H4 (cell line): ENCODE results near the gene TMEM52B. TPM values are rescaled to one million over a fixed set of nuclear protein-coding genes. Genes with fewer than 3 reads are reported as not detected.
"Not testable (repeated sequence)": the region's sequence is repeated elsewhere in the genome, so short reads cannot be mapped to it uniquely, and the experiment has no call there.

Experiments used
- DNase-seq: peaks from one replicate; pipeline ENCODE4 v3.0.0-alpha.2; 2015; ENCODE audit warnings: low spot score
- total RNA-seq: library from RNA; depleted of rRNA; stranded (reverse); fragments of >200 nt; shearing (Covaris generic); gene quantifications from 2 replicates; pipeline ENCODE4 v1.2.3, GENCODE V29; 2014

The TMEM52B gene
- total RNA-seq, 1 experiment from 2014 or later: 1.5 TPM

DNA sequence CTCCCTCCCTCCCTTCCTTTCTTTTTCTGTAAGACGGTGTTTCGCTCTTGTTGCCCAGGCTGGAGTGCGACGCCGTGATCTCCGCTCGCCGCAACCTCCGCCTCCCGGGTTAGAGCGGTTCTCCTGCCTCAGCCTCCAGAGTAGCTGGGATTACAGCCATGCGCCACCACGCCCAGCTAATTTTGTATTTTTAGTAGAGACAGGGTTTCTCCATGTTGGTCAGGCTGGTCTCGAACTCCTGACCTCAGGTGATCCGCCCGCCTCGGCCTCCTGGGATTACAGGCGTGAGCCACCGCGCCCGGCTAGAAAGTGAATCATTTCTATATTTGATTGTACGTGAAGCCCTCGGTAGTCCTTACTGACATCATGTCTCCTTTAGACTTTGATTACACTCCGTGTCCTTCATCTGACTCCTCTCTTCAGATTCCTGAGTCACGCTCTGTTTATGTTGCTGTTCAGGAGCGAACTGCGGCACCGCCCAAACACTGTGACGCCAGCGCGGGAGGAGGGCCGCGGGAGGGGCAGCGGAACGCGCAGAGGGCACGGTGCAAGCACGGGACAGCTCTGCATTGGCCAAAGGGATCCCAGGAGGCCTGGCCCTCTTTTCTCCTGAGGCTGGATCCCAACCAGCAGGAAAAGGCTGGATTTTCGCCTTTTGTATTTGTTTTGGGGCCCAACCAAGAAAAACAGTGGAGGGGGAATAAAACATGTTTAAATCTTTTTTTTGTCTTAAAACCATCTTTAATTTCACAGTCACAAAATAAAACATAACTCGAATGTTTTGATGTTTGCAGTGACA lies 33.3 kb downstream of the TMEM52B start:
- DNase-seq: peak; percentile 100

DNA sequence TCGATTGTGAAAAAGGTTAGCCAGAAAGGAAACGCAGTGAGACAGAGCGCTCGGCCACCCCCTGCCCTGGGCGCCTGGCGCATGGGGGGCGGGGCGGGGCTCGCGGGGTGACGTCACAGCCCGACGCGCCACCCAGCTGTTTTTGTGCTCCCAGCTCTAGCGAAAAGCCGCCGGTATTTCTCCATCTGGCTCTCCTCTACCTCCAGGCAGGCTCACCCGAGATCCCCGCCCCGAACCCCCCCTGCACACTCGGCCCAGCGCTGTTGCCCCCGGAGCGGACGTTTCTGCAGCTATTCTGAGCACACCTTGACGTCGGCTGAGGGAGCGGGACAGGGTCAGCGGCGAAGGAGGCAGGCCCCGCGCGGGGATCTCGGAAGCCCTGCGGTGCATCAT lies 33.9 kb downstream of the TMEM52B start, which contains the start of gene GABARAPL1:
Gene GABARAPL1 (plus strand): TSS at position 139 of the 393 bp plus-strand sequence. CDS start 253 bp downstream, at position 392.
- peak; percentile 70 for DNase-seq

DNA sequence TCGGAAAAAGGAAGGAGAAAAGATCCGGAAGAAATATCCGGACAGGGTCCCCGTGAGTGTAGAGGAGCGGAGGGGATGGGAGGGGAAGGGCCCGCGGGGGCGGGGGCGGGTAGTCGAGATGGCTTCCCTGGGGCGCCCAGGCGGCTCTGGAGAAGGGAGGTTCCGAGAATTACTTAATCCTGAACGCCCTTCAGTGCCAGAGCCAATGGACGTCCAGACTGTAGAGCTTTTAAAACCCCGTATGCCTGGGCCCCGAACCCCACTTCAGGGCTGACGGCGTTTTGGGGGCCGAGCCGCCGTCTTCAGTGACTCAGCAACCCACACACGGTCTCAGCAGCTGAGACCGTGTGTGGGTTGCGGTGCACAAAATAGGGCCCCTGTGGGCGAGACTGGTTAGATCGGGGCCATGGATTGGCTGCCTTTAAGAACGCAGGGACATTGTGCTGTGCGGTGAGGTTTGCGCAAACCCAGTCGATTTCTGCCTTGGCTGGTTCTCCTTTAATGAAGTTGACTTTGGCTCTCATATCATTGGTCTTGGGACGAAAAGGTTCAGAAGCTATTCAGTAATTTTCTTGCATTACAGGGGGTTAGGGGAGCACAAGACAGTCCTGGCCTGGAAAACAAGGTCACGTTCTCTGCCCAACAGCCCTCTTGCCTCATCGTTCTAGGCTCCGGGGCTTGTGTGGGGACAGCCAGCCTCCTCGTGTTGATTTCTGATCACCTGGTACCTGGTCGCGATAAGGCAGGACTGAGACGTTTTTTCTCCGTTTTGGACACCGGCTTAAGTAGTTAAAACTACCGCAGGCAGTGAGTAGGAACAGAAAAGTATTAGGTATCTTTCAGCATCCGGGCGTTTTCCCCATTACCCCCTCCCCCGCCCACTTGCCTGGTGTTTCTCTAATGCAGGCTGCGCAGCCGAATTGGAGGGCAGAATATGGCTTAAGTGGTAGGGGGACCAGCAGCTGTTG lies 34.6 kb downstream of the TMEM52B start:
- peak; percentile 76 for DNase-seq

DNA sequence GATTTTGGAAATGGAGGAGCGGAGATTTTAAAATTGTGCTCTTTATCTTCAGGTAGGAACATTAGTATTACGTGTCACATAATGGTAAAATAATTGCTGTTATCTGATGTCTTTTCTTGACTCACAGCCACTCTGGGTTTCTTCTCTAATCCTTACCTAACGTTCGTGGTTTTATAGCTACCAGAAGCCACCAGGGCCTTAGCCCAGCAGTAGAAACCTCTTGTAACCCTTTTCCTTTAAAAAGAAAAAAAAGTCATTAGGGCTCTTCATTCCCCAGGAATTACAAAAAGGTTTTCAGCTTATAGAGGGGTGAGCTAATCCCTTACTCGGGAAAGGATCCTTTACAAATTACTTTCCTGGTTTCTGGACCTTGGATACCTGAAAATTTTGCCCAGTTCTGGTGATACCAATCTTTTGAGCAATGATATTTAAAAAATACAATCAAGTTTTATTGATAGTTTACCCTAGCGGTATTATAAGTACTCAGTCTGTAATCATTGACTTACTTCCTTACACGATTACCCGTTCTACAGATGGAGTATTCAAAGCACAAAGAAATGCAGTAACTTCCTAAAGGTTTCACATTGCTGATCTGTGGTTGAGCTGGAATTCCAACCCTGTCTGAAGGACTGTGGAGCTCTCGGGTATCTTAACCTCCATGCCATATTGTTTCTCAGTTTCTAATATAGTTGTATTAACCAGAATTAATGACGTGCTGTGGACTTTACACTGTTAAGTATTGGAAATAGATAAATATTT lies 35.5 kb downstream of the TMEM52B start:
- DNase-seq: peak; percentile 67

DNA sequence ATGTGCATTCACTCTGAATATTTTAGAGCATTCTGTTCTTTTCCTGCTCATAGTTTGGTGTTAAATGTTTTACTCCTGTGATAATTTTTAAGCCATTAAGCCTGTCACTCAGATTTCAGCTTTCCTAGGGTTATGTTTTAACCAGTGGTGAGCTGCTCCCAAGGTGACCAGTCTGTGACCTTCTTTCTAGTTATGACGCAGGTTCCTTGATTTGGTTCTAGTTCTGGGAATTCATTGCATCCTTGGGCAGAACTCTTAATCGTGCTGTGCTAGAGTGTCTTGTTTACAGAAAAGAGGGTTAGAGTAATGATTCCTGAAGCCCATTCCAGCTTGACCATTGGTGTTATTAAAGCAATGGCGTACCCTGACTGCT lies 36.0 kb downstream of the TMEM52B start:
- DNase-seq: no peak

DNA sequence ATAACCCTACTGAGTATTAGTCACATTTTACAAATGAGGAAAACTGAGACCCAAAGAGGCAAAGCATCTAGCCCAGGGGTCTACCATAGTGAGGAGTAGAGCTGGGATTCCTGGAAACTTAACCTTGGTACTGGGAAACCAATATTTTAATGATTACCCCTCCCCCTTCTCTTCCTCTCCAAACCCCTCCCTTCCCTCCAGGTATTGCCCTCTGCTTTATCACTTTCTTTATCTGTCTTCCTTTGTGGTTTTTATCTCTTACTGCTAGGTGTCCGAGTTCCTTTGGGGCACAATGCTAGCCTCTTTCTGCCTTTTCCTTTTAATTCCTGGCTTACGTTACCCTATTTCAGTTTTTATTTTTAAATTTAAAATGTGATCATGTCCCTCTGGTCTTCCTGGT lies 36.6 kb downstream of the TMEM52B start:
- no peak for DNase-seq

DNA sequence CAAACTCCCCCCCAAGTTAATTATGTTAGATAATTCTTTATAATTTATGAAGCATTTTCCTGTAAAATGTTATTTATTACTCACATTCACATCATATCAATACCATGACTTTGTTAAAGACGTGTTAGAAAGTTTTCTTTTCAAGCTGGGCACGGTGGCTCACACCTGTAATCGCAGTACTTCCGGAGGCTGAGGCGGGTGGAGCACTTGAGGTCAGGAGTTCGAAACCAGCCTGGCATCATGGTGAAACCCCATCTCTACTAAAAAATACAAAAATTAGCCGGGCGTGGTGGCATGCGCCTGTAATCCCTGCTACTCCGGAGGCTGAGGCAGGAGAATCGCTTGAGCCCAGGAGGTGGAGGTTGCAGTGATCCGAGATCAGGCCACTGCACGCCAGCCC lies 37.1 kb downstream of the TMEM52B start:
- DNase-seq: not testable (repeated sequence)

DNA sequence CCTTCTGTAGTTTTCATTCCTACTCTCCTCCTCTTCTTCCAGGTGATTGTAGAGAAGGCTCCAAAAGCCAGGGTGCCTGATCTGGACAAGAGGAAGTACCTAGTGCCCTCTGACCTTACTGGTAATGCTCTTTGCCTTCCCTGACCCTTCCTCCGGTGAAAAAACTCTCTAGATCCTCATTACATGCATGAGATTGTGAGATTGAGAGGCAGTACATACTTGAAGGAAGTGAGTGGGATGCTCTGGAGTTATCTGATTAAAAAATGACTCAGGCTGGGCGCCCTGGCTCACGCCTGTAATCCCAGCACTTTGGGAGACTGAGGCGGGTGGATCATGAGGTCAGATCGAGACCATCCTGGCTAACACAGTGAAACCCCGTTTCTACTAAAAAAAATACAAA lies 39.2 kb downstream of the TMEM52B start:
- DNase-seq: no peak

DNA sequence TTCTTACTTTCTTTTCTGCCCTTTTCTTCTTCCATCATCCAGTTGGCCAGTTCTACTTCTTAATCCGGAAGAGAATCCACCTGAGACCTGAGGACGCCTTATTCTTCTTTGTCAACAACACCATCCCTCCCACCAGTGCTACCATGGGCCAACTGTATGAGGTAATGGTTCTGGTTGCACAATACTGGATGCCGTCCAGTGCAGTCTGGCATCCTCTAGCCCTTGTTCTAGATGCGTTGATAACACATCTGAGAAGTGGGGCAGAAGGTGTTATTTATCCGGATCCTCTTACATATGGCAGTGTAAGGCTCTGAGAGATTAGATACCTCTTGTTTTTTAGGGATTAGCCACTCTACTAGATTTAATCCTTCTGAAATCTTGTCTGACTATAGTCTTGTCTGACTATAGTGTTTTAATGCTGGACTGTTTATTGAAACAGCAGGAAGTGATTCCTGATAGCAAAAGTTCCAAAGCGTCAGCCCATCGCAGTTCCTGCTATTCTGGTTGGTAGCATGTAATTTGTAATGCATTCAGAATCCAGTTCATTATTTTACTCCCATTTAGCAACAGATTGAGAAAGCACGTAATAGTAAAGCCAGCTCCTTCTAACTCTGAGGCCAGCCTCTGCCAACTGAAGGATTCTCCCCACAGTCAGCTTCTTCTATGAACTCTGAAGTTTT lies 41.7 kb downstream of the TMEM52B start:
- peak; percentile 45 for DNase-seq

DNA sequence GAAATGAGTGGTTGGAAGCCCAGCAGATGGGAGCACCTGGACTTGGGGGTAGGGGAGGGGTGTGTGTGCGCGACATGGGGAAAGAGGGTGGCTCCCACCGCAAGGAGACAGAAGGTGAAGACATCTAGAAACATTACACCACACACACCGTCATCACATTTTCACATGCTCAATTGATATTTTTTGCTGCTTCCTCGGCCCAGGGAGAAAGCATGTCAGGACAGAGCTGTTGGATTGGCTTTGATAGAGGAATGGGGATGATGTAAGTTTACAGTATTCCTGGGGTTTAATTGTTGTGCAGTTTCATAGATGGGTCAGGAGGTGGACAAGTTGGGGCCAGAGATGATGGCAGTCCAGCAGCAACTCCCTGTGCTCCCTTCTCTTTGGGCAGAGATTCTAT lies 43.0 kb downstream of the TMEM52B start:
- DNase-seq: no peak

DNA sequence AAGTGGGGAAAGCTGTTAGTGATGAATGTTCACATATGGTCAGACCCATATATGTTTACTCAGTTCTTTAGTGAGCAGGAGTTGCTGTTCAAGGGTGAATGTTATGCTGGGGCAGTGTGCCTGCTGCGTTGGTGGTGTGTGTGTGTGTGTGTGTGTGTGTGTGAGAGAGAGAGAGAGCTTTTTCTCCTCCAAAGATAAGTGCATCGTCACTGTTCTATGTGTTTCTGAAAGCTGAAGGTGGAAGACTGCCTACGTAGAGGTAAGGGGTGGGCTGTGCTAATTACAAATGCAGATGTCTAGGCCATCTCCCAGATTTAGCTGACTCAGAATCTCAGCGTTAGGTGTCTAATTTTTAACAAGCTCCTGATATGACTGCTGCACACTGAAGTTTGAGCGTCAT lies 44.4 kb downstream of the TMEM52B start:
- DNase-seq: no peak

DNA sequence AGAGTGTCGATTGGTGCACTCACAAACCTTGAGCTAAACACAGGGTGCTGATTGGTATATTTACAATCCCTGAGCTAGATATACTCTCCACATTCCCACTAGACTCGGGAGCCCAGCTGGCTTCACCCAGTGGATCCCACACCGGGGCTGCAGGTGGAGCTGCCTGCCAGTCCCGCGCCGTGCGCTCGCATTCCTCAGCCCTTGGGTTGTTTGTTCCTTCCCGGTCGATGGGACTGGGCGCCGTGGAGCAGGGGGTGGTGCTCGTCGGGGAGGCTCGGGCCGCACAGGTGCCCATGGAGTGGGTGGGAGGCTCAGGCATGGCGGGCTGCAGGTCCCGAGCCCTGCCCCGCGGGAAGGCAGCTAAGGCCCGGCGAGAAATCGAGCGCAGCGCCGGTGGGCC lies 46.6 kb downstream of the TMEM52B start:
- not testable (repeated sequence) for DNase-seq

DNA sequence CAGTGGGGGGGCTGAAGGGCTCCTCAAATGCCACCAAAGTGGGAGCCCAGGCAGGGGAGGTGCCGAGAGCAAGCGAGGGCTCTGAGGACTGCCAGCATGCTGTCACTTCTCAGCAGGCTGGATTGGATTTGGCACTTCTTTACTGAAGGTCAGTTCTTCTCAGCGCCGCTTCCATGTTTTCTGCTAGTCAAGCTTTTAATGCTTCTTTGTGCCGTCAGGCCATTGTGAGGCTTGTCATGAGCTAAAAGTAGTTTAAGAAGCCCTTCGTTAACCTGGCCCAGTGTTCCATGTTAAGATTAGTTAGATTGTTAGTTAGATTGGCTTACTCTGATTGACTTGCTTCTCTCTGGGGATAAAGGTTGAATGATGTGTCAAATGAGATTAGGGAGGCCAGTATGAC lies 47.3 kb downstream of the TMEM52B start:
- no peak for DNase-seq

DNA sequence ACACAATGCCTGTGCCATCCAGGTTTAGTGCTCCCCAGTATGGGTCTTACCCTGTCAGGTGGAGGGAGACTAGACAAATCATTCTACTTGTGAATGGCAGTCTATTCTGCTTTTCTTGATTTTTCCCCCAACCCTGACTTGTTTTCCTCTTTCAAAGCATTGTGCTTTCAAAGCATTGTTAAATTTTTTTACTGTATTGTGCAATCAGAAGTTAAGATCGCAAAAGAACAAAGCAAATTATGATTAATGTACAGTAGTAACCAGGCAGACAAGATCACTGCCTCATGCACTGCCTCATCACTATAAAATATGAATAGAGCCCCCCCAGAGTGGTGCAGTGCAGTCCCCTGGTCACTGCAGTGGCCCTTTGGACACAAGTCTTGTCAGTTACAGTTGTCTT lies 47.9 kb downstream of the TMEM52B start:
- DNase-seq: no peak

DNA sequence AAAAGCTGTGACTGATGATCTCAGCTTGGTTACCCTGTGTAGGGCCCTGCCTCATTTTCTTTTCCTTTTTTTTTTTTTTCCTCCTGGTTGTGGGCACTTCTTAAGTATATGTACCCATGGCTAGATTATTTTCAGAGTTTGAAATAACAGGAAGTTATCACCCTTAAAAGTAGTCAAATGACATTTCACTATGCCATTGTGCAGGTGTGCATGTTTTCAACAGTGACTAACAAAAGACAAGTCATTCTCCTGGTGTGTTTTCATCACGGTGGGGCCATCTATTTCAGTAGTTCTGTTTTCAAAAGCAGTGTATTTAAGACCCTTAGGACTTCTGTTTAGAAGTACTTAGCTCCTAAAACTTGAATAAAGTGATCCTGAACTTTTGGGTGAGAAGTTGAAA lies 48.8 kb downstream of the TMEM52B start:
- DNase-seq: no peak

DNA sequence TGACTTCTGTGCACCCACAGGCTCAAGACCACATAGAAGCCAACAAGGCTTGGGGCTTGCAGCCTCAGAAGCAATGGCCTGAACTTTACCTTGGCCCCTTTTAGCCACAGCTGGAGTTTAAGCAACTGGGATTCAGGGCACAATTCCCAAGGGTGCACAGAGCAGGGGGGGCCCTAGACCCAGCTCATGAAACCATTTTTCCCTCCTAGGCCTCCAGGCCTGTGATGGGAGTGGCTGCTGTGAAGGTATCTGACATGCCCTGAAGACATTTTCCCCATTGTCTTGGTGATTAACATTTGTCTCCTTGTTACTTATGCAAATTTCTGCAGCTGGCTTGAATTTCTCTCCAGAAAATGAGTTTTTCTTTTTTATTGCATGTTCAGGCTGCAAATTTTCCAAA lies 55.7 kb downstream of the TMEM52B start:
- DNase-seq: no peak

DNA sequence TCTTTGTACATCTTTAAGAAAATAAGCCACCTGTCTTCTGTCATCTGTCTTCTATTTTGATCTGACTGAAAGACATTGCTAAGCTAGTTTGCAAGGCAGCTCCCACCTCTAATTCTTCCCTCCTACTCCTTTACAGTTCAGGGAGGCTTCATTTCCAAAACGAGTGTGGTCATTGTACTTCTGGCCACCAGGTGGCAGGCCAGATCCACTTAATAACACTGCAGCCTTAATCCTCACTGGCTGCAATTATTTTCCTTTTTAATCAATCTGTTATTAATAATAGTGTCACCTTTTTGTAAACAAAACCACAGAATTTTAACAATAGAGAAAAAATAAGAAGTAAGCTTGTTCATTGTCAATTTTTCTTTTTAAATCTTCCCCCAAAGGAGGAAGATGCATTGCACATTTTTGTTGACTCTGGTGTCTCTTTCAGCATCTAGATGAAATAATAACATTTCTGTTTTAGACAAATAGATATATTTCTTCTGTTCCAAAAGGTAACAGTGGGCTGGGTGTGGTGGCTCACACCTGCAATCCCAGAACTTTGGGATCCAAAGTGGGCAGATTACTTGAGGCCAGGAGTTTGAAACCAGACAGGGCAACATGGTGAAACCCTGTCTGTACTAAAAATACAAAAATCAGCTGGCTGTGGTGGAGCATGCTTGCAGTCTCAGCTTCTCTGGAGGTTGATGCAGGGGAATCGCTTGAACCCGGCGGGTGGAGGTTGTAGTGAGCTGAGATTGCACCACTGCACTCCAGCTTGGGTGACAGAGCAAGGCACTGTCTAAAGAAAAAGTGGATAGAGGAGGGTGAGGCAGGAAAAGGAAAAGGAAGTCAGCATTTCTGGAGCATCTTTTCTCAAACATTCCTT lies 57.2 kb downstream of the TMEM52B start:
- DNase-seq: peak; percentile 48

DNA sequence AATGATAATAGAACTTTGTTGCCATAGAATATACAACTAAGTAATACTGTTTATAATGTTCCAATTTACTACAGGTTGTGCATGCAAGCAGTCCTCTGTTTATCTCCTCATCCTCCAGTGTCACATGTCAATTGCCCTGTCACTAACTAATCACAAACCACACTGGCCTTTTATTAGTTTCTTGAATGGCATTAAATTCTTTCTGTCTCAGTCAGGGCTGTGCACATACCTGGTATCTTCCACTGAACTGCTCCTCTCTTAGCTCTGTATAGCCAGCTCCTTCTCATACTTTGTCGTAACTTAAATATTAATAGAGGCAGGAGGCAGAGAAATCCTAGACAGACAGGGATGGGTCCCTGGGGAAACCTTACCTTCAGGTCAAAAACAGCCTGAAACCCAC lies 57.9 kb downstream of the TMEM52B start:
- no peak for DNase-seq

DNA sequence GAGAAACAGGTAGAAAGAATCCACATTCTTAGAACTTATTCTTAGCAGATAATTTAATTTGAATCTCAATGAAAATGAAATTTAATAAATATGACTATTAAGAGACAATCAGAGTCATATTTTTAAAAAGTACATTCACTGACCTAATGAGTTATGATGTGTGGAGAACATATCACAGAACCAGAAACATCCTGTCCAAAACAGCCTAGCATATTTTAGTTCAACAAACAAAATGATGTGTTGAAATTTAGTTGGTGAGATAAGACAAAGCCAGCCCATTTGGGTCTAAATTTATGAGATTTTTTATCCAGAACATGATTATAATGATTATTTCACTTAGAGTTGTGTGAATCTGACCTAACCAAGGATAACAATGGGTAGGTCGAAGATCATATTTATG lies 59.7 kb downstream of the TMEM52B start:
- DNase-seq: no peak

DNA sequence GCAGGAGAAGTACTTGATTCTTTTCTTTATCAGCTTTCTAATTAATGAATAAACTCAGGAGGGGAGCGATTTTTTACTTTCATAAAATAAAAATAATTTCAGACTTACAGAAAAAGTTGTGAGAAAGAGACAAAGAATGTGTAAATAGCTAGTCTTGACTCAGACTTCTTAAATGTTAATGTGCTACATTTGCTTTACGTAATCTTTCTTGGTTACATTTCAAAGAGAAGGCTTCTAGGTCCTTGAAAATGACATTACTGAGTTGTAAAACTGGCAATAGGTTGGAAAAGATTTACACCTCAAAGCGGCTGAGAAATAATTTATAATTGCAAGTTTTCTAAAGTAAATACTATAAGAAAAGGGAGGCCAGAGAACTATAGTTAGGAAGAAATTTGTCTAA lies 62.5 kb downstream of the TMEM52B start:
- no peak for DNase-seq
